GM21423 (cell line): ENCODE measurements around the gene SEC22C.
"Not testable (repeated sequence)": the region's sequence is repeated elsewhere in the genome, so short reads cannot be mapped to it uniquely, and the experiment has no call there.

Source experiments
- ATAC-seq: cut with Tn5 transposase; IDR thresholded peaks from one replicate; pipeline ENCODE4 v1.9.1; 2021; ENCODE audit warnings: mild to moderate bottlenecking, moderate library complexity; ENCODE audit not compliant: unreplicated experiment

The SEC22C gene

GRCh38 chr3:42582474-42583070 is 805 bp upstream of the SEC22C start:
- ATAC-seq: no peak

- ATAC-seq: no peak
Measured at GRCh38 chr3:42581400-42581708, 413 bp downstream of the SEC22C start.

GRCh38 chr3:42579346-42579745 is 2.4 kb downstream of the SEC22C start:
- not testable (repeated sequence) for ATAC-seq

- no peak for ATAC-seq
Measured at GRCh38 chr3:42578054-42578453, 3.7 kb downstream of the SEC22C start.

- ATAC-seq: no peak
Measured at GRCh38 chr3:42575137-42575741, 6.5 kb downstream of the SEC22C start.

- ATAC-seq: no peak
Measured at GRCh38 chr3:42572278-42572677, 9.5 kb downstream of the SEC22C start.

- no peak for ATAC-seq
Measured at GRCh38 chr3:42569593-42570142, 12.1 kb downstream of the SEC22C start.

GRCh38 chr3:42562047-42562907 is 19.5 kb downstream of the SEC22C start:
- no peak for ATAC-seq

GRCh38 chr3:42557854-42558253 is 23.9 kb downstream of the SEC22C start:
- no peak for ATAC-seq

GRCh38 chr3:42556817-42557216 is 24.9 kb downstream of the SEC22C start:
- not testable (repeated sequence) for ATAC-seq

- peak; percentile 83 for ATAC-seq
Measured at GRCh38 chr3:42556089-42556632, 25.6 kb downstream of the SEC22C start.

GRCh38 chr3:42552830-42553229 is 28.9 kb downstream of the SEC22C start:
- no peak for ATAC-seq

GRCh38 chr3:42550250-42550649 is 31.5 kb downstream of the SEC22C start:
- ATAC-seq: no peak

- no peak for ATAC-seq
Measured at GRCh38 chr3:42549131-42549530, 32.6 kb downstream of the SEC22C start.

GRCh38 chr3:42547401-42547945 is 34.3 kb downstream of the SEC22C start:
- no peak for ATAC-seq

GRCh38 chr3:42546691-42547213 is 35.0 kb downstream of the SEC22C start:
- no peak for ATAC-seq

- ATAC-seq: no peak
Measured at GRCh38 chr3:42545284-42545900, 36.4 kb downstream of the SEC22C start.

- ATAC-seq: no peak
Measured at GRCh38 chr3:42544492-42545283, 37.1 kb downstream of the SEC22C start.

- ATAC-seq: no peak
Measured at GRCh38 chr3:42541079-42541478, 40.7 kb downstream of the SEC22C start.
